Spleen (tissue), 11 donors: ENCODE data around the gene OR2C3. TPM values are rescaled to one million over a fixed set of nuclear protein-coding genes. Genes with fewer than 3 reads are reported as not detected.
A peak's percentile ranks its signal among the peaks of the same experiment; 100 is the strongest.

Experiments
- DNase-seq: peaks from one replicate; pipeline ENCODE4 v3.0.0-alpha.2; 2020
- H3K27ac ChIP-seq, 8 donors: fragments of 200-600 bp; sonication (generic) in 7 of 8; 1 replicate in 4 of 8; 2 replicates in 4 of 8; pipeline versions ENCODE4 v1.5.0 to v1.8.0; 2016 to 2021; ENCODE audit warnings: inconsistent platforms in 4 of 8, mild to moderate bottlenecking in 4 of 8, moderate library complexity in 1 of 8
- H3K27me3 ChIP-seq, 7 donors: fragments of 200-600 bp; sonication (generic) in 6 of 7; replicated peaks in 1 of 7; 1 replicate in 4 of 7; 2 replicates in 3 of 7; pipeline versions ENCODE4 v1.5.0 to v1.8.0; 2016 to 2021; ENCODE audit warnings: inconsistent platforms in 3 of 7, mild to moderate bottlenecking in 1 of 7
- H3K36me3 ChIP-seq, 6 donors: fragments of 200-600 bp; sonication (generic) in 5 of 6; 1 replicate in 4 of 6; 2 replicates in 2 of 6; pipeline versions ENCODE4 v1.5.0 to v1.8.0; 2016 to 2021; ENCODE audit warnings: inconsistent platforms in 2 of 6
- H3K4me1 ChIP-seq, 6 donors: fragments of 200-600 bp; sonication (generic) in 5 of 6; 1 replicate in 3 of 6; 2 replicates in 3 of 6; pipeline versions ENCODE4 v1.5.0 to v1.8.0; 2016 to 2021; ENCODE audit warnings: inconsistent platforms in 3 of 6
- H3K4me3 ChIP-seq, 8 donors: fragments of 200-600 bp; sonication (generic) in 7 of 8; 1 replicate in 4 of 8; 2 replicates in 4 of 8; pipeline versions ENCODE4 v1.5.0 to v1.8.0; 2016 to 2021; ENCODE audit warnings: inconsistent platforms in 4 of 8, mild to moderate bottlenecking in 4 of 8, moderate library complexity in 2 of 8
- H3K9me3 ChIP-seq, 8 donors: fragments of 200-600 bp; sonication (generic) in 7 of 8; 1 replicate in 4 of 8; 2 replicates in 4 of 8; pipeline versions ENCODE4 v1.5.0 to v1.8.0; 2016 to 2021; ENCODE audit warnings: inconsistent platforms in 4 of 8
- POLR2A ChIP-seq, 3 donors: fragments of 450-650 bp; IDR thresholded peaks; one replicate each; pipeline ENCODE4 v1.5.1; 2017; ENCODE audit warnings: antibody characterized with exemption in 3 of 3, mild to moderate bottlenecking in 1 of 3
- WGBS, 5 donors: extraction: QIAGEN DNeasy Blood & Tissue Kit in 3 of 5; methylation state at CpG; one replicate each; pipeline versions ENCODE4 v1.1.5 to v1.1.7; 2013 to 2018; 5-methylcytosine and 5-hydroxymethylcytosine counted together
- intact Hi-C: fragments of 100-400 bp; cut with DNase I; formaldehyde crosslinking; loops from one replicate; pipeline ENCODE4 v1.15.0; 2023; ENCODE audit warnings: low total_unique reads
- polyA plus RNA-seq, 3 donors: library from polyadenylated mRNA; stranded (reverse); fragments of 200-250 nt; gene quantifications; one replicate each; pipeline ENCODE4 v1.2.1, GENCODE V29; 2013
- total RNA-seq, 7 donors: library from RNA; depleted of rRNA in 3 of 7; stranded (reverse); fragments of >200 nt in 3 of 7; fragmentation: NEBNext Ultra II Directional in 4 of 7; extraction: Animal tissue kit (Norgen Biotek cat#: 25700) in 4 of 7; gene quantifications; one replicate each; pipeline versions ENCODE4 v1.1.0 to v1.2.1, GENCODE V29; 2016 to 2021
- donor health status: healthy with polysubstance abuse.
- donor health status: DM: no; HTN: no; CAD: no; lungs with moderate emphysema.
- donor health status: DM: no; HTN: no; CAD: no.
- donor health status: Bipolar disorder and iron deficiency.
- donor health status: healthy.
- donor health status: DM: no; HTN: no; CAD: no.
- donor health status: DM: yes; HTN: yes; CAD: no.

Gene OR2C3
- total and polyA plus RNA-seq, 10 donors: under 0.01 to 0.26 (median 0.06) TPM; not detected in 5

DNA sequence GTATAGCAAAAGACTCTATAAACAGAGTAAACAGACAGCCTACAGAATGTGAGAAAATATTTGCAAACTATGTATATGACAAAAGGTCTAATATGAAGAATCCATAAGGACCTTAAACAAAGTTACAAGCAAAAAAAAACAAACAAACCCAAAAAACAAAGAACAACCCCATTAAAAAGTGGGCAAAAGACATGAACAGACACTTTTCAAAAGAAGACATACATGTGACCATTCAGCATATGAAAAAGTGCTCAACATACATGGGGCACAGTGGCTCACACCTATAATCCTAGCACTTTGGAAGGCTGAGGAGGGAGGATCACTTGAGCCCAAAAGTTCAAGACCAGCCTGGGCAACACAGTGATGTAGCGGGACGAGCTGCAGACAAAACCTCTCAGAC is 60.4 kb downstream of the OR2C3 start:
- no peak for TF ChIP-seq POLR2A (IDR thresholded peaks at IDR 0.05)
- Histone ChIP-seq H3K4me1 (peaks cover 0 to 8% (median 0%) of the 10 kb centered on the region in 6 donors), H3K27ac (peak overlapping the region in 2 of 8 donors; percentile 48 to 62), H3K27me3 (no peaks in the 10 kb centered on the region), H3K36me3 (no peaks in the 10 kb centered on the region), H3K4me3 (no peak overlapping the region), H3K9me3 (peaks cover 0 to 14% (median 2%) of the 10 kb centered on the region in 8 donors)
- intact Hi-C loops: no loop called here
- no peak for DNase-seq
- 87 to 100% (median 96%) methylated on average over 2 of the region's 2 CpGs for whole genome bisulfite sequencing, 5 donors

Other genes with a start within 250 kb of the OR2C3 start
- 10 to 100 TPM; 22.0 to 45.4 (median 32.9) TPM for gene ZNF496, start 204.6 kb downstream of the OR2C3 start, total RNA-seq
- 10 to 100 TPM in 1 of 3 donors, 1 to 10 TPM in 2; 5.7 to 13.3 (median 7.0) TPM for gene ZNF496, start 204.6 kb downstream of the OR2C3 start, polyA plus RNA-seq
- 10 to 100 TPM in 3 of 7 donors, 1 to 10 TPM in 4; 8.1 to 17.0 (median 9.3) TPM for gene NLRP3, start 120.3 kb downstream of the OR2C3 start, total RNA-seq
- gene NLRP3, start 120.3 kb downstream of the OR2C3 start, polyA plus RNA-seq: 1 to 10 TPM; 1.2 to 3.4 (median 1.7) TPM
- gene OR2B11, start 78.3 kb downstream of the OR2C3 start, total RNA-seq: not detected
- not detected for gene OR2B11, start 78.3 kb downstream of the OR2C3 start, polyA plus RNA-seq
- gene GCSAML, start 12.7 kb upstream of the OR2C3 start, total RNA-seq: under 1 TPM in 6 of 7 donors, not detected in 1; 0.09 to 0.74 (median 0.53) TPM
- gene GCSAML, start 12.7 kb upstream of the OR2C3 start, polyA plus RNA-seq: under 1 TPM in 2 of 3 donors, not detected in 1; 0.03 to 0.05 TPM
- gene OR2G2, start 51.9 kb upstream of the OR2C3 start, total RNA-seq: not detected
- not detected for gene OR2G2, start 51.9 kb upstream of the OR2C3 start, polyA plus RNA-seq
- not detected for gene OR2G3, start 69.1 kb upstream of the OR2C3 start, total RNA-seq
- not detected for gene OR2G3, start 69.1 kb upstream of the OR2C3 start, polyA plus RNA-seq
- not detected for gene OR13G1, start 143.3 kb upstream of the OR2C3 start, total RNA-seq
- gene OR13G1, start 143.3 kb upstream of the OR2C3 start, polyA plus RNA-seq: not detected
- not detected for gene OR6F1, start 180.2 kb upstream of the OR2C3 start, total RNA-seq
- gene OR6F1, start 180.2 kb upstream of the OR2C3 start, polyA plus RNA-seq: not detected
- under 1 TPM in 2 of 7 donors, not detected in 5; 0.38 to 0.73 TPM for gene OR14K1, start 202.2 kb upstream of the OR2C3 start, total RNA-seq
- gene OR14K1, start 202.2 kb upstream of the OR2C3 start, polyA plus RNA-seq: not detected
- not detected for gene OR14A2, start 211.7 kb upstream of the OR2C3 start, total RNA-seq
- gene OR14A2, start 211.7 kb upstream of the OR2C3 start, polyA plus RNA-seq: not detected
- gene OR1C1, start 224.1 kb upstream of the OR2C3 start, total RNA-seq: not detected
- not detected for gene OR1C1, start 224.1 kb upstream of the OR2C3 start, polyA plus RNA-seq